GM12878 (cell line): Measurements from ENCODE around the gene TMEM255B.

Experiments used
- ATF3 ChIP-seq: IDR thresholded peaks from 2 replicates; pipeline ENCODE4 v1.6.1; 2011; ENCODE audit warnings: low read depth, mild to moderate bottlenecking, low read length, moderate library complexity, borderline replicate concordance; ENCODE audit errors: extremely low read depth
- CBX3 ChIP-seq: fragments of 200-600 bp; sonication (generic); IDR thresholded peaks from 2 replicates; pipeline ENCODE4 v1.6.1; 2016; ENCODE audit warnings: low read depth, borderline replicate concordance
- EP300 ChIP-seq, 2 experiments: fragments of 150-350 bp in 1 of 2; IDR thresholded peaks; 2 replicates each; pipeline ENCODE4 v1.6.1; 2011 to 2012; ENCODE audit warnings: low read depth in 2 of 2, low read length in 2 of 2, borderline replicate concordance in 1 of 2, improper control_type of control experiment in 1 of 2, inconsistent platforms in 1 of 2; ENCODE audit not compliant: control insufficient read depth in 1 of 2
- ETV6 ChIP-seq, 2 experiments: fragments of 450-650 bp in 1 of 2; IDR thresholded peaks in 1 of 2; conservative IDR thresholded peaks in 1 of 2; 2 replicates each; pipeline ENCODE4 v1.6.1; 2014; ENCODE audit warnings: antibody characterized with exemption in 1 of 2, borderline replicate concordance in 1 of 2, low read depth in 1 of 2, mild to moderate bottlenecking in 1 of 2, moderate library complexity in 1 of 2
- HDAC2 ChIP-seq: fragments of 200-600 bp; sonication (generic); IDR thresholded peaks from 2 replicates; pipeline ENCODE4 v1.6.1; 2017
- HDAC6 ChIP-seq: fragments of 200-600 bp; sonication (generic); IDR thresholded peaks from one replicate; pipeline ENCODE4 v1.8.0; 2017; ENCODE audit warnings: antibody characterized with exemption; ENCODE audit not compliant: unreplicated experiment
- MXI1 ChIP-seq: fragments of 150-350 bp; IDR thresholded peaks from 2 replicates; pipeline ENCODE4 v1.6.1; 2011; ENCODE audit warnings: low read depth, mild to moderate bottlenecking, inconsistent platforms, low read length, improper control_type of control experiment
- POLR2A ChIP-seq: IDR thresholded peaks from 2 replicates; pipeline ENCODE4 v1.6.1; 2011; ENCODE audit warnings: low read depth, mild to moderate bottlenecking, low read length
- STAT3 ChIP-seq: IDR thresholded peaks from 2 replicates; pipeline ENCODE4 v1.6.1; 2011; ENCODE audit warnings: low read depth, low read length, improper control_type of control experiment
- ZNF274 ChIP-seq: IDR thresholded peaks from one replicate; pipeline ENCODE4 v1.8.0; 2011; ENCODE audit not compliant: insufficient read length, insufficient read depth
- TF ChIP-seq, protein P1 (sequence below), 3 experiments: IDR thresholded peaks in 2 of 3; conservative IDR thresholded peaks in 1 of 3; 2 replicates each; pipeline ENCODE4 v1.5.1; 2011; ENCODE audit warnings: low read depth in 3 of 3, low read length in 3 of 3, mild to moderate bottlenecking in 3 of 3, control low read depth in 2 of 3, moderate library complexity in 2 of 3, inconsistent platforms in 1 of 3, mixed read lengths in 1 of 3; ENCODE audit not compliant: control insufficient read depth in 2 of 3, insufficient read depth in 1 of 3; ENCODE audit errors: extremely low read depth in 1 of 3
- TF ChIP-seq, protein P2 (sequence below): IDR thresholded peaks from 2 replicates; pipeline ENCODE4 v1.6.1; 2012; ENCODE audit warnings: low read depth, low read length, improper control_type of control experiment

DNA sequence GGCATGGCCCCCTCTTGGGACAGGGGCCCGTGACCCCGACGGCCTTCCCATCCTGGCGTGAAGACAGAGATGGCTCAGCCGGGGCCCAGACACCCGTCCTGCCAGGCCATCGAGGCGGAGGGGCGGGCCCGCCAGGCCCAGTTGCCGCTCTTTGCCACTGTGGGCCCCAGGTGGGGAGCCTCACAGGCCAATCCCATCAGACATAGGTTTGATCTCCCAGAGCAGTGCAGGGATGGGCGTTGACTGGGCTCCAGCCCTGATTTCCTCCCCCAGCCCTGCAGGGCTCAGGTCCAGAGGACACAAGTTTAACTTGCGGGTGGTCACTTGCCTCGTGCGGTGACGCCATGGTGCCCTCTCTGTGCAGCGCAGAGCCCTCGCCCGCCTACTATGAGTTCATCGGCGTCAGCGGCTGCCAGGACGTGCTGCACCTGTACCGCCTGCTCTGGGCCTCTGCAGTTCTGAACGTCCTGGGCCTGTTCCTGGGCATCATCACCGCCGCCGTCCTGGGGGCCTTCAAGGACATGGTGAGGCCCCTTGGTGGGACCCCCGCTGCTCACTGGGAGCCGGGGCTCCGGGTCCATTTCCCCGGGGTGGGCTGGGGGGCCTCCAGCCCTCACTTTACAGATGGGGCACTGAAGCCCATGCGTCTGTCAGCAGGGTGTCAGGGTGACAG lies 42.4 kb downstream of the TMEM255B start:
- TF ChIP-seq POLR2A (no peak), STAT3 (no peak), EP300 (IDR thresholded peaks at IDR 0.05; ENCODE audit: borderline replicate concordance in 1 of 2, control insufficient read depth in 1 of 2, low read depth in 2 of 2, low read length in 2 of 2) (no peak), HDAC6 (no peak), ETV6 (conservative IDR thresholded peaks at IDR 0.05 in 1 of 2, IDR thresholded peaks at IDR 0.05 in 1 of 2; ENCODE audit: borderline replicate concordance in 1 of 2, low read depth in 1 of 2) (no peak), ZNF274 (no peak), MXI1 (no peak), ATF3 (no peak), HDAC2 (no peak), CBX3 (no peak)
- TF ChIP-seq, protein P1, sequence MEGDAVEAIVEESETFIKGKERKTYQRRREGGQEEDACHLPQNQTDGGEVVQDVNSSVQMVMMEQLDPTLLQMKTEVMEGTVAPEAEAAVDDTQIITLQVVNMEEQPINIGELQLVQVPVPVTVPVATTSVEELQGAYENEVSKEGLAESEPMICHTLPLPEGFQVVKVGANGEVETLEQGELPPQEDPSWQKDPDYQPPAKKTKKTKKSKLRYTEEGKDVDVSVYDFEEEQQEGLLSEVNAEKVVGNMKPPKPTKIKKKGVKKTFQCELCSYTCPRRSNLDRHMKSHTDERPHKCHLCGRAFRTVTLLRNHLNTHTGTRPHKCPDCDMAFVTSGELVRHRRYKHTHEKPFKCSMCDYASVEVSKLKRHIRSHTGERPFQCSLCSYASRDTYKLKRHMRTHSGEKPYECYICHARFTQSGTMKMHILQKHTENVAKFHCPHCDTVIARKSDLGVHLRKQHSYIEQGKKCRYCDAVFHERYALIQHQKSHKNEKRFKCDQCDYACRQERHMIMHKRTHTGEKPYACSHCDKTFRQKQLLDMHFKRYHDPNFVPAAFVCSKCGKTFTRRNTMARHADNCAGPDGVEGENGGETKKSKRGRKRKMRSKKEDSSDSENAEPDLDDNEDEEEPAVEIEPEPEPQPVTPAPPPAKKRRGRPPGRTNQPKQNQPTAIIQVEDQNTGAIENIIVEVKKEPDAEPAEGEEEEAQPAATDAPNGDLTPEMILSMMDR (IDR thresholded peaks at IDR 0.05 in 2 of 3, conservative IDR thresholded peaks at IDR 0.05 in 1 of 3; ENCODE audit: control insufficient read depth in 2 of 3, extremely low read depth in 1 of 3, insufficient read depth in 1 of 3, low read depth in 3 of 3, low read length in 3 of 3), result no peak
- TF ChIP-seq, protein P2, sequence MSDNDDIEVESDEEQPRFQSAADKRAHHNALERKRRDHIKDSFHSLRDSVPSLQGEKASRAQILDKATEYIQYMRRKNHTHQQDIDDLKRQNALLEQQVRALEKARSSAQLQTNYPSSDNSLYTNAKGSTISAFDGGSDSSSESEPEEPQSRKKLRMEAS, result no peak
